Neural progenitor cell (in vitro differentiated cells): ENCODE data around the gene LOXL1. TPM values are rescaled to one million over a fixed set of nuclear protein-coding genes. Genes with fewer than 3 reads are reported as not detected.

Experiments
- DNase-seq: peaks from one replicate; pipeline ENCODE4 v3.0.0-alpha.2; 2016; ENCODE audit warnings: low spot score
- H2AFZ ChIP-seq: fragments of 200-600 bp; sonication (generic); replicated peaks from 2 replicates; pipeline ENCODE4 v1.6.1; 2016; ENCODE audit warnings: antibody characterized with exemption
- H3F3A ChIP-seq: fragments of 200-600 bp; sonication (generic); 2 replicates; pipeline ENCODE4 v1.6.1; 2016; ENCODE audit warnings: antibody characterized with exemption, low read depth
- H3K27ac ChIP-seq: fragments of 200-600 bp; sonication (generic); 2 replicates; pipeline ENCODE4 v1.5.1; 2016; ENCODE audit warnings: mild to moderate bottlenecking
- H3K27me3 ChIP-seq: fragments of 200-600 bp; sonication (generic); 2 replicates; pipeline ENCODE4 v1.6.1; 2016; ENCODE audit warnings: mild to moderate bottlenecking, moderate library complexity
- H3K36me3 ChIP-seq: fragments of 200-600 bp; sonication (generic); 2 replicates; pipeline ENCODE4 v1.5.1; 2016
- H3K4me1 ChIP-seq: fragments of 200-600 bp; sonication (generic); 2 replicates; pipeline ENCODE4 v1.6.1; 2016; ENCODE audit warnings: mixed run types
- H3K4me2 ChIP-seq: fragments of 200-600 bp; sonication (generic); 2 replicates; pipeline ENCODE4 v1.6.1; 2016
- H3K4me3 ChIP-seq: fragments of 200-600 bp; sonication (generic); 2 replicates; pipeline ENCODE4 v1.5.1; 2016
- H3K79me2 ChIP-seq: fragments of 200-600 bp; sonication (generic); 2 replicates; pipeline ENCODE4 v1.6.1; 2016; ENCODE audit warnings: low read depth
- H3K9ac ChIP-seq: fragments of 200-600 bp; sonication (generic); 2 replicates; pipeline ENCODE4 v1.6.1; 2016
- H3K9me3 ChIP-seq: fragments of 200-600 bp; sonication (generic); 2 replicates; pipeline ENCODE4 v1.5.1; 2016; ENCODE audit warnings: low read depth
- H4K20me1 ChIP-seq: fragments of 200-600 bp; sonication (generic); 2 replicates; pipeline ENCODE4 v1.6.1; 2016; ENCODE audit warnings: low read depth
- H3K27ac Mint-ChIP-seq: 3 replicates; pipeline ENCODE4 v1.8.0; 2021; ENCODE audit warnings: mixed read lengths
- H3K27me3 Mint-ChIP-seq: 2 replicates; pipeline ENCODE4 v1.8.0; 2022; ENCODE audit warnings: low read depth, mild to moderate bottlenecking, inconsistent platforms, moderate library complexity, mixed read lengths; ENCODE audit not compliant: insufficient read depth
- H3K36me3 Mint-ChIP-seq: 3 replicates; pipeline ENCODE4 v1.8.0; 2021; ENCODE audit warnings: mixed read lengths
- H3K4me1 Mint-ChIP-seq: 3 replicates; pipeline ENCODE4 v1.8.0; 2021; ENCODE audit warnings: mixed read lengths
- H3K4me3 Mint-ChIP-seq: 3 replicates; pipeline ENCODE4 v1.8.0; 2021; ENCODE audit warnings: mild to moderate bottlenecking, moderate library complexity, mixed read lengths
- H3K9me3 Mint-ChIP-seq: 3 replicates; pipeline ENCODE4 v1.8.0; 2020; ENCODE audit warnings: mixed read lengths
- CTCF ChIP-seq: fragments of 200-600 bp; sonication (generic); IDR thresholded peaks from 2 replicates; pipeline ENCODE4 v1.5.1; 2017; ENCODE audit warnings: antibody characterized with exemption, mild to moderate bottlenecking
- EZH2 ChIP-seq: fragments of 200-600 bp; sonication (generic); IDR thresholded peaks from 2 replicates; pipeline ENCODE4 v1.6.1; 2017; ENCODE audit warnings: antibody characterized with exemption, mild to moderate bottlenecking, moderate library complexity
- EZH2phosphoT487 ChIP-seq: fragments of 200-600 bp; sonication (generic); IDR thresholded peaks from 2 replicates; pipeline ENCODE4 v1.6.1; 2017; ENCODE audit warnings: antibody characterized with exemption
- total RNA-seq: library from RNA; depleted of rRNA; stranded (reverse); fragments of >200 nt; gene quantifications from 2 replicates; pipeline ENCODE4 v1.2.3, GENCODE V29; 2015; ENCODE audit warnings: low replicate concordance

LOXL1 gene
- total RNA-seq, 1 donor from 2014 or later, result 5.3 TPM

GRCh38 chr15:73882761-73883419 lies 43.4 kb upstream of the LOXL1 start:
- Histone ChIP-seq H3K9me3 (no peaks in the 10 kb centered on the region), H3K4me1 (no peaks in the 10 kb centered on the region), H3K4me2 (no peak overlapping the region), H3K9ac (no peak overlapping the region), H2AFZ (no peak overlapping the region), H3K27ac (no peak overlapping the region), H3K36me3 (no peaks in the 10 kb centered on the region), H3K79me2 (no peaks in the 10 kb centered on the region), H3K27me3 (no peaks in the 10 kb centered on the region), H3K4me3 (no peak overlapping the region), H4K20me1 (no peaks in the 10 kb centered on the region), H3F3A (no peaks in the 10 kb centered on the region)
- Mint-ChIP-seq H3K27me3 (peaks cover 6% of the 10 kb centered on the region), H3K4me1 (peaks cover 6% of the 10 kb centered on the region), H3K4me3 (no peak overlapping the region), H3K27ac (no peak overlapping the region), H3K36me3 (no peaks in the 10 kb centered on the region), H3K9me3 (peaks cover 2% of the 10 kb centered on the region)
- TF ChIP-seq EZH2phosphoT487, result no peak
- no peak for TF ChIP-seq CTCF
- no peak for TF ChIP-seq EZH2
- no peak for DNase-seq

GRCh38 chr15:73884159-73884558 lies 42.1 kb upstream of the LOXL1 start:
- Mint-ChIP-seq H3K27me3 (peaks cover 6% of the 10 kb centered on the region), H3K4me3 (no peak overlapping the region), H3K27ac (no peak overlapping the region), H3K9me3 (peaks cover 3% of the 10 kb centered on the region), H3K36me3 (no peaks in the 10 kb centered on the region), H3K4me1 (peaks cover 8% of the 10 kb centered on the region)
- no peaks in the 10 kb centered on the region for H3K9me3 ChIP-seq
- no peaks in the 10 kb centered on the region for H3K27me3 ChIP-seq
- H4K20me1 ChIP-seq, result no peaks in the 10 kb centered on the region
- no peak overlapping the region for H3K4me2 ChIP-seq
- no peak overlapping the region for H2AFZ ChIP-seq
- no peak overlapping the region for H3K4me3 ChIP-seq
- no peaks in the 10 kb centered on the region for H3K79me2 ChIP-seq
- H3K27ac ChIP-seq, result no peak overlapping the region
- H3K9ac ChIP-seq, result no peak overlapping the region
- TF ChIP-seq EZH2phosphoT487 (no peak), CTCF (no peak), EZH2 (no peak)
- no peaks in the 10 kb centered on the region for H3F3A ChIP-seq
- no peaks in the 10 kb centered on the region for H3K4me1 ChIP-seq
- no peaks in the 10 kb centered on the region for H3K36me3 ChIP-seq
- no peak for DNase-seq

- no peak overlapping the region for H3K4me3 ChIP-seq
- DNase-seq, result no peak
- H3K27ac ChIP-seq, result no peak overlapping the region
- Mint-ChIP-seq H3K4me1 (peaks cover 13% of the 10 kb centered on the region), H3K27ac (no peak overlapping the region), H3K36me3 (no peaks in the 10 kb centered on the region), H3K4me3 (no peak overlapping the region), H3K27me3 (peaks cover 9% of the 10 kb centered on the region), H3K9me3 (peaks cover 4% of the 10 kb centered on the region)
- no peak overlapping the region for H3K4me2 ChIP-seq
- no peaks in the 10 kb centered on the region for H3K9me3 ChIP-seq
- no peak overlapping the region for H3K9ac ChIP-seq
- TF ChIP-seq EZH2 (no peak), EZH2phosphoT487 (no peak), CTCF (no peak)
- no peaks in the 10 kb centered on the region for H3K27me3 ChIP-seq
- no peaks in the 10 kb centered on the region for H3K4me1 ChIP-seq
- no peak overlapping the region for H2AFZ ChIP-seq
- H3F3A ChIP-seq, result no peaks in the 10 kb centered on the region
- no peaks in the 10 kb centered on the region for H3K79me2 ChIP-seq
- H3K36me3 ChIP-seq, result no peaks in the 10 kb centered on the region
- H4K20me1 ChIP-seq, result no peaks in the 10 kb centered on the region
Measured at GRCh38 chr15:73885954-73886700, 40.1 kb upstream of the LOXL1 start.
